Adrenal gland (tissue), 12 donors: ENCODE measurements around the gene POLA2. TPM values are rescaled to one million over a fixed set of nuclear protein-coding genes. Genes with fewer than 3 reads are reported as not detected.

Experiments used
- DNase-seq, 7 donors: peaks; one replicate each; pipeline ENCODE4 v3.0.0-alpha.2; 2019 to 2020
- H3K27ac ChIP-seq, 5 donors: fragments of 200-600 bp; sonication (generic) in 4 of 5; 1 replicate in 3 of 5; 2 replicates in 2 of 5; pipeline versions ENCODE4 v1.5.1 to v1.8.0; 2016 to 2020; ENCODE audit warnings: mild to moderate bottlenecking in 1 of 5
- H3K27me3 ChIP-seq: fragments of 200-600 bp; 2 replicates; pipeline ENCODE4 v1.8.0; 2021
- H3K36me3 ChIP-seq, 2 donors: fragments of 200-600 bp; replicated peaks in 1 of 2; 1 replicate in 1 of 2; 2 replicates in 1 of 2; pipeline versions ENCODE4 v1.5.1 to v1.8.0; 2018 to 2022
- H3K4me1 ChIP-seq, 2 donors: fragments of 200-600 bp; replicated peaks in 1 of 2; 1 replicate in 1 of 2; 2 replicates in 1 of 2; pipeline versions ENCODE4 v1.5.1 to v1.8.0; 2018 to 2021
- H3K4me3 ChIP-seq, 4 donors: fragments of 200-600 bp; sonication (generic) in 3 of 4; one replicate each; pipeline ENCODE4 v1.5.1; 2016 to 2018
- H3K9me3 ChIP-seq, 3 donors: fragments of 200-600 bp; sonication (generic) in 1 of 3; replicated peaks in 1 of 3; 1 replicate in 2 of 3; 2 replicates in 1 of 3; pipeline versions ENCODE4 v1.5.1 to v1.8.0; 2016 to 2021
- CTCF ChIP-seq, 6 experiments: fragments of 450-650 bp in 4 of 6; fragments of 200-600 bp in 2 of 6; sonication (generic) in 1 of 6; IDR thresholded peaks; 1 replicate in 5 of 6; 2 replicates in 1 of 6; pipeline versions ENCODE4 v1.5.1 to v1.8.0; 2016 to 2021; ENCODE audit warnings: antibody characterized with exemption in 6 of 6, mild to moderate bottlenecking in 2 of 6, moderate library complexity in 1 of 6
- POLR2A ChIP-seq, 2 donors: fragments of 450-650 bp; IDR thresholded peaks; one replicate each; pipeline ENCODE4 v1.6.1; 2017; ENCODE audit warnings: antibody characterized with exemption in 2 of 2, mild to moderate bottlenecking in 2 of 2, moderate library complexity in 1 of 2
- WGBS, 4 donors: extraction: QIAGEN DNeasy Blood & Tissue Kit in 2 of 4; methylation state at CpG; one replicate each; pipeline versions ENCODE4 v1.1.5 to v1.1.7; 2013 to 2017; 5-methylcytosine and 5-hydroxymethylcytosine counted together
- intact Hi-C, 2 donors: fragments of 100-400 bp; cut with DNase I; formaldehyde crosslinking; loops; one replicate each; pipeline versions ENCODE4 v1.14.1 to v1.15.0; 2022 to 2023
- polyA plus RNA-seq, 3 donors: library from polyadenylated mRNA; stranded (reverse); fragments of 200-250 nt in 2 of 3; fragments of 350-450 nt in 1 of 3; fragmentation: Illumina TruSeq in 1 of 3; extraction: RNeasy Lipid Tissue Mini Kit (QIAGEN cat#74804) in 1 of 3; gene quantifications; one replicate each; pipeline ENCODE4 v1.2.3, GENCODE V29; 2013 to 2014
- total RNA-seq, 9 donors: library from RNA; depleted of rRNA in 4 of 9; stranded (reverse); fragments of >200 nt in 4 of 9; fragments of 120-200 nt in 1 of 9; fragmentation: NEBNext Ultra II Directional in 1 of 9; extraction: Animal tissue kit (Norgen Biotek cat#: 25700) in 1 of 9; gene quantifications; one replicate each; pipeline versions ENCODE4 v1.1.0 to v1.2.4, GENCODE V29; 2013 to 2023
- donor health status: healthy with polysubstance abuse.
- donor health status: Bipolar disorder and iron deficiency.
- donor health status: DM: yes; HTN: yes; CAD: no.
- donor health status: DM: no; HTN: no; CAD: no.
- donor health status: DM: no; HTN: no; CAD: no.
- donor health status: DM: yes; HTN: yes; CAD: no.

POLA2 gene
- total and polyA plus RNA-seq, 12 donors: 3.9 to 12.2 (median 7.7) TPM

GRCh38 chr11:65218446-65218845, 43.3 kb upstream of the POLA2 start:
- peak in 1 of 7 donors; percentile 31 for DNase-seq
- intact Hi-C loops: no loop called here
- H3K36me3 ChIP-seq: no peaks in the 10 kb centered on the region
- no peak overlapping the region for H3K27ac ChIP-seq
- no peaks in the 10 kb centered on the region for H3K27me3 ChIP-seq
- TF ChIP-seq CTCF (IDR thresholded peaks at IDR 0.05): no peak
- TF ChIP-seq POLR2A (IDR thresholded peaks at IDR 0.05): no peak
- no peak overlapping the region for H3K4me3 ChIP-seq
- no peaks in the 10 kb centered on the region for H3K4me1 ChIP-seq
- WGBS, 4 donors: 82 to 88% (median 84%) methylated on average over 8 to 9 of the region's 9 CpGs
- no peaks in the 10 kb centered on the region for H3K9me3 ChIP-seq

GRCh38 chr11:65219930-65220213, 41.9 kb upstream of the POLA2 start:
- no peak overlapping the region for H3K4me3 ChIP-seq
- no peaks in the 10 kb centered on the region for H3K9me3 ChIP-seq
- DNase-seq: no peak
- H3K27me3 ChIP-seq: no peaks in the 10 kb centered on the region
- WGBS, 4 donors: 60 to 75% (median 72%) methylated on average over 3 of the region's 3 CpGs
- TF ChIP-seq POLR2A (IDR thresholded peaks at IDR 0.05): no peak
- TF ChIP-seq CTCF (IDR thresholded peaks at IDR 0.05): no peak
- H3K36me3 ChIP-seq: no peaks in the 10 kb centered on the region
- no peak overlapping the region for H3K27ac ChIP-seq
- peaks cover 0 to 2% of the 10 kb centered on the region in 2 donors for H3K4me1 ChIP-seq
- intact Hi-C loops: no loop called here

DNA sequence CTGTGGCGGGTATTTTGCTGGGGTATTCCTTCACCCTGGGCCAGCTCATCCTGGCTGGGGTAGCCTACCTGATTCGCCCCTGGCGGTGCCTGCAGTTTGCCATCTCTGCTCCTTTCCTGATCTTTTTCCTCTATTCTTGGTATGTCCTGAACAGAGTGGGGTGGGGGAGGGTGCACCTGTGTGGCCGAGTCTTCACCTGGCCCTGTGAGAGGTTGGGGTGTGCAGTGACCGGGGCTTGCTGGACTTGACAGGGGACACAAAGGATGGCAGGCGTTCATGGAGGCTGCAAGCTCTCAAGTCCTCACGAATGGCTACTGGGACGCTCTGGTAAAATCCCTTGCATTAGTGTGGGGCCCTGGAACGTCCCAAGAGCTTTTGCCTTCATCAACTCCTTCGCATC, 40.7 kb upstream of the POLA2 start:
- Histone ChIP-seq H3K27me3 (no peaks in the 10 kb centered on the region), H3K9me3 (no peaks in the 10 kb centered on the region), H3K4me1 (peaks cover 0 to 14% of the 10 kb centered on the region in 2 donors), H3K27ac (no peak overlapping the region), H3K4me3 (no peak overlapping the region), H3K36me3 (no peaks in the 10 kb centered on the region)
- intact Hi-C loops: no loop called here
- DNase-seq: peak in 1 of 7 donors; percentile 29
- WGBS, 4 donors: 87 to 91% (median 90%) methylated on average over 8 to 10 of the region's 10 CpGs
- TF ChIP-seq POLR2A (IDR thresholded peaks at IDR 0.05) (no peak), CTCF (IDR thresholded peaks at IDR 0.05) (no peak)

DNA sequence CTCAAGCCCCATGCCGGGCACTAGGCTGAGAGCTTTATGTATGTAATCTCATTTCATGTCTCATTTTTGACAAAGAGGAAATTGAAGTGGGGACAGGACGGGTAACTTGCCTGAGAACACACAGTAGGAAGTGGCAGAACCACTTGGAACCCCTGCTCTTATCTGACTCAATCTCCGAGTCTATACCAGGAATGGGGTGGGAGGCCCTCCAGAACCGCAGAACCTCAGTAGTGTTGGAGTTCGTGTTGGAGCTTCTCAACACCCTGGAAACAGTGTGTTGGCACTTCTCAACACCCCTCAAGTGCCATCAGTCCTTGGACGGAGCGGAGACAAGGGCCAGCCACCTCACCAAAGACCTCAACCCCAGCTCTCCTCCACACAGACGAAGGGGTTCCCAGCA, 38.8 kb upstream of the POLA2 start:
- TF ChIP-seq CTCF (IDR thresholded peaks at IDR 0.05): no peak
- TF ChIP-seq POLR2A (IDR thresholded peaks at IDR 0.05): no peak
- Histone ChIP-seq H3K27me3 (no peaks in the 10 kb centered on the region), H3K9me3 (no peaks in the 10 kb centered on the region), H3K36me3 (no peaks in the 10 kb centered on the region), H3K4me3 (no peak overlapping the region), H3K27ac (no peak overlapping the region), H3K4me1 (peaks cover 0 to 16% of the 10 kb centered on the region in 2 donors)
- intact Hi-C loops: no loop called here
- WGBS, 4 donors: 73 to 83% (median 76%) methylated on average over 6 to 8 of the region's 8 CpGs
- no peak for DNase-seq
